ENCODE results near the gene MICALL2.
A peak's percentile ranks its signal among the peaks of the same experiment; 100 is the strongest.

Gene MICALL2

DNA sequence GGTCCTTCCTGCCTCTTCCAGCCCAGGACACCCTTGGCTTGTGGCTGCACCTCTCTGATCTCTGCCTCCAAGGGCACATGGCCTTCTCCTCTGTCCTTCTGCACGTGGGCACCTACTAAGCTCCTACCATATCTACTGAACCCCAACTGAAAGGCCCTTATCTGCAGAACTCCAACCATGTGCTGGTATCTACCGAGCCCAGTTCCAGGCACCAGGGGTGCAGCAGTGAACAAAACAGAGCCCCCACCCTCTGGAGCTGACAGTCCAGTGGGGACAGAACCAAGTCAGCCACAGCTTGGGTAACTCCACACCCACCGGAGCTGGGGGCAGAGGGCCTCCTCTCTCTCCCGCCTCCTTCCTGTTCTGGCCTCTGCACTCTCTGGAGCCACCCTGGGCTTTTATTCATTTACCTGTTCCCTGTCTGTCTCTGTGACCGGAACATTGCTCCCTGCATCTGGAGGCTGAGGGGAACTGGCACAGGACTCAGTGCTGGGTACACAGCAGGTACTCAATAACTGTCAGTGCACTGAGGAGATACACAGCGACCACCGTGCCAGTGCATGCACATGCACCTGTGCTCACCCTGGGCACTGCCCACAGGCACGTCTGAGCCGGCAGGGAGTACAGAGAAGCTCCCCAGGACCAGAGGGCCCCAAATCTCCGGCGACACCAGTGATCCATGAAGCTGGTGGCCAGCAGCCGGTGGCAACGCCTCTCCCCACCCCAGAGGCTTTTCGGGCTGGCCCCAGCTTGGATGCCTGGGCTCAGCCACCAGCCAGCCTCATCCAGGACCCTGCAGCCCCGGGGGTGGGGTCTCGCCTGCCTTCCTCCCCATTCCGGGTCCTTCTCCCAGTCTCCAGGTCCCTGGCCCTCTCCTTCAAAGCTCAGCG is 2.0 kb downstream of the MICALL2 start:
- TF ChIP-seq, protein P1, sequence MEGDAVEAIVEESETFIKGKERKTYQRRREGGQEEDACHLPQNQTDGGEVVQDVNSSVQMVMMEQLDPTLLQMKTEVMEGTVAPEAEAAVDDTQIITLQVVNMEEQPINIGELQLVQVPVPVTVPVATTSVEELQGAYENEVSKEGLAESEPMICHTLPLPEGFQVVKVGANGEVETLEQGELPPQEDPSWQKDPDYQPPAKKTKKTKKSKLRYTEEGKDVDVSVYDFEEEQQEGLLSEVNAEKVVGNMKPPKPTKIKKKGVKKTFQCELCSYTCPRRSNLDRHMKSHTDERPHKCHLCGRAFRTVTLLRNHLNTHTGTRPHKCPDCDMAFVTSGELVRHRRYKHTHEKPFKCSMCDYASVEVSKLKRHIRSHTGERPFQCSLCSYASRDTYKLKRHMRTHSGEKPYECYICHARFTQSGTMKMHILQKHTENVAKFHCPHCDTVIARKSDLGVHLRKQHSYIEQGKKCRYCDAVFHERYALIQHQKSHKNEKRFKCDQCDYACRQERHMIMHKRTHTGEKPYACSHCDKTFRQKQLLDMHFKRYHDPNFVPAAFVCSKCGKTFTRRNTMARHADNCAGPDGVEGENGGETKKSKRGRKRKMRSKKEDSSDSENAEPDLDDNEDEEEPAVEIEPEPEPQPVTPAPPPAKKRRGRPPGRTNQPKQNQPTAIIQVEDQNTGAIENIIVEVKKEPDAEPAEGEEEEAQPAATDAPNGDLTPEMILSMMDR (conservative IDR thresholded peaks at IDR 0.05; ENCODE audit: control insufficient read depth, insufficient read depth, low read depth, low read length) = no peak
- H3K4me3 ChIP-seq (ENCODE audit: control insufficient read depth, low read depth, low read length) = peak overlapping the region; percentile 80
- no peak for DNase-seq (ENCODE audit: low read depth)

DNA sequence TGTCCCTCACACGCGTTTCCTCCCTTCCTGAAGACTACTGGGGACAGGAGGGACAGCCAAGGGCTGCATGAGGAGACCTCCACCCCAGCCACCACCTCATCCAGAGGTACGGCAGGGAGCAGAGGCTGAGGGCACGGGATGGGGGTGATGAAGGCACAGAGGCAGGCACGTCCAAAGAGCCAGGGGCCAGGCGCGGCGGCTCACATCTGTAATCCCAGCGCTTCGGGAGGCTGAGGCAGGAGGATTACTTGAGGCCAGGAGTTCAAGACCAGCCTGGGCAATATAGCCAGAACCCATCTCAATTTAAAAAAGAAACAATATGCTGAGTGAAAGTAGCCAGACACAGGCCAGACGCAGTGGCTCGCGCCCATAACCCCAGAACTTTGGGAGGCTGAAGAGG is 3.3 kb downstream of the MICALL2 start:
- TF ChIP-seq, protein P1 (conservative IDR thresholded peaks at IDR 0.05; ENCODE audit: control insufficient read depth, insufficient read depth, low read depth, low read length) = no peak
- no peak for DNase-seq (ENCODE audit: low read depth)
- H3K4me3 ChIP-seq (ENCODE audit: control insufficient read depth, low read depth, low read length) = no peak overlapping the region

DNA sequence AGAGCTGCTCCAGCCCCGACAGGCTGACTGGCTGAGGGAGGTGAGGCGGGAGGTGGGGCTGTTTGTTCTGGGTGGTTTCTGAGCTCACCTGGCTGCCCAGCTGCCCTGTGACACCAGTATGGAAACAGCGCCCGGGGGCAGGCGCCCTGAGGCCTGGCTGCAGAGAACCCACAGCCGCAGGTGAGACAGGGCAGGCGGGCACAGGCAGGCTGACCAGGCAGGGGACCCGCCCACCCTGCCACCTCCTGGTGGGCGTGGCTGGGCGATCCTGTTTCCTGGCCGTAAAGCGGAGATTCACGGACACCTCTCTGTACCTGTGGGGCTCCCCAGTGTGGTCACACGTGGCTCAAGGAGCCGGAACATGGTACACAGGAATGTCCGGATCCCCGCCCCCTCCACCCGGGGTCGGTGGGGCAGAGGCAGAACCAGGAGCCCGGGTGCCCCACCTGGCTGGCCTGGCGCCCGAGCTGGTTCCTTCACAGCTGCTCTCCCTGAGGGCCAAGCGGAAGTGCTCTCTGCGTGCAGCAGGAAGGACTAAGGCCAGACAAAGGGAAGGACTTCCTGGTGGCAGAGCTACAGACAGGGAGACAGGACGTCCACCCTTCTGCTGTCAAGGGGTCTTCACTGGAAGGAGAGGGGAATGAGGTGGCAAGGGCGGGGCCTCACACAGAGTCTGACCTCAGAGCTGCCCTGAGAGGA is 3.9 kb downstream of the MICALL2 start:
- H3K4me3 ChIP-seq (ENCODE audit: control insufficient read depth, low read depth, low read length) = no peak overlapping the region
- TF ChIP-seq, protein P1 (conservative IDR thresholded peaks at IDR 0.05; ENCODE audit: control insufficient read depth, insufficient read depth, low read depth, low read length) = no peak
- no peak for DNase-seq (ENCODE audit: low read depth)

DNA sequence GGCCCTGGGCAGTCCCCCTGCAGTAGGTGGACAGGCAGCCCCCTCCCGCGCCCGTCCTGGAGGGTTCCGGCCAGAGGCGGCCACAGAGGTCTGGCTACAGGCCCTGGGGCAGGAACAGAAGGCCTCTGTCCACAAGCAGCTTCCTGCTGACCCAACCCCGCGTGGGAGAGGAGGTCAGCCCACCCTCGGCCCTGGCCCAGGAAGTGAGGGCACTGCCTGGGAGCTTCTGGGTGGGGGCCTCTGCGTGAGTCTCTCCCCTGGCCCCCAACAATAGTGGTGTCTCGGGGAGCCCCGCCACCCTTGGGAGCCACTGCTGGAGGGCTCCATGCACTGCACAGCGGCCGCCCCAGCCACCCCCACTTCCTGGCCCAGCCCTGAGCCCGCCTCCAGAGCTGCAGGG is 4.7 kb downstream of the MICALL2 start:
- H3K4me3 ChIP-seq (ENCODE audit: control insufficient read depth, low read depth, low read length) = no peak overlapping the region
- TF ChIP-seq, protein P1 (conservative IDR thresholded peaks at IDR 0.05; ENCODE audit: control insufficient read depth, insufficient read depth, low read depth, low read length) = no peak
- DNase-seq (ENCODE audit: low read depth) = no peak

DNA sequence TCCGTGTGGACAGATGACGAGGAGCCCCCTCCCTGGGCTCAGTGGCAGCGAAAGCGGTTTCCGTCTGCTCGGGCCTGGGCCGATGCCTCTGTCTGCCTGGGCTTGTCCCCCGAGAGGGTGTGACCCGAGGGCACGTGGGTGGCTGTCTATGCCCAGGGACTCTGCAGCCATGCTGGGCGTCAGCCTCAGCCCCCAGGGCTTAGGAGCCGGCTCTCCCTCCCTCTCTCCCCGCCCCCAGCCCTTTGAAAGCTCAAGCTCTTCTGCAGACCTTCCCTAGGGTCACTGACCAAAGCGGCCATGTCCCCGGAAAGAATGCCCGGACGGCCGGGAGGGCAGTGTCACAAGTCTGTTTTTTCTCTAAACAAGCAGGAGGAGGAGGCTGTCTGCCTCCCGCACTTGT is 7.1 kb downstream of the MICALL2 start:
- no peak for DNase-seq (ENCODE audit: low read depth)
- no peak overlapping the region for H3K4me3 ChIP-seq (ENCODE audit: control insufficient read depth, low read depth, low read length)
- TF ChIP-seq, protein P1 (conservative IDR thresholded peaks at IDR 0.05; ENCODE audit: control insufficient read depth, insufficient read depth, low read depth, low read length) = no peak

DNA sequence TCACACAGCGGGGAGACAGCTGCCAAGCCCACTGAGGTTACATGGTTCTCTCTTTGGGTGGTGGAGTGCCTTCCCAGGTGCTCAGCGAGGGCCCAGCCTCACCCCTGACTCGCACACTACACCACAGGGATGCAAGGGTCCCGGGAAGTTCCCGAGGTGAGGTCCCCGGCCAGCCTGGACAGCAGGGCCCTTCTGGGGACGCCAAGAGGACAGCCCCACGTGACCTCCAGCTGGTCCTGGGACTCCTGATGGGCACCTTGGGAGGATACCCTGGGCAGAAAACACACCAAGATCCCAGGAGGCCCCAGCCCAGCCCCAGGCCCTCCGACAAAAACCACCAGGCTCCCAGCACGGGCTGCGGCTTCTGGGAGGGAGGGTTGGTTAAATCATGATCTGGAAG is 8.3 kb downstream of the MICALL2 start:
- no peak for DNase-seq (ENCODE audit: low read depth)
- no peak overlapping the region for H3K4me3 ChIP-seq (ENCODE audit: control insufficient read depth, low read depth, low read length)

More for the DNA sequence above, 8.3 kb downstream of the MICALL2 start:
- TF ChIP-seq, protein P1 (conservative IDR thresholded peaks at IDR 0.05; ENCODE audit: control insufficient read depth, insufficient read depth, low read depth, low read length) = no peak
